ENCODE data around the gene LAMA3. TPM values are rescaled to one million over a fixed set of nuclear protein-coding genes. Genes with fewer than 3 reads are reported as not detected.

LAMA3 gene
- total RNA-seq, 1 donor, result 8.3 TPM

- TF ChIP-seq, protein P1, sequence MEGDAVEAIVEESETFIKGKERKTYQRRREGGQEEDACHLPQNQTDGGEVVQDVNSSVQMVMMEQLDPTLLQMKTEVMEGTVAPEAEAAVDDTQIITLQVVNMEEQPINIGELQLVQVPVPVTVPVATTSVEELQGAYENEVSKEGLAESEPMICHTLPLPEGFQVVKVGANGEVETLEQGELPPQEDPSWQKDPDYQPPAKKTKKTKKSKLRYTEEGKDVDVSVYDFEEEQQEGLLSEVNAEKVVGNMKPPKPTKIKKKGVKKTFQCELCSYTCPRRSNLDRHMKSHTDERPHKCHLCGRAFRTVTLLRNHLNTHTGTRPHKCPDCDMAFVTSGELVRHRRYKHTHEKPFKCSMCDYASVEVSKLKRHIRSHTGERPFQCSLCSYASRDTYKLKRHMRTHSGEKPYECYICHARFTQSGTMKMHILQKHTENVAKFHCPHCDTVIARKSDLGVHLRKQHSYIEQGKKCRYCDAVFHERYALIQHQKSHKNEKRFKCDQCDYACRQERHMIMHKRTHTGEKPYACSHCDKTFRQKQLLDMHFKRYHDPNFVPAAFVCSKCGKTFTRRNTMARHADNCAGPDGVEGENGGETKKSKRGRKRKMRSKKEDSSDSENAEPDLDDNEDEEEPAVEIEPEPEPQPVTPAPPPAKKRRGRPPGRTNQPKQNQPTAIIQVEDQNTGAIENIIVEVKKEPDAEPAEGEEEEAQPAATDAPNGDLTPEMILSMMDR (IDR thresholded peaks at IDR 0.05; ENCODE audit: extremely low read depth, low read depth, low read length), result no peak
- peak overlapping the region; percentile 8 for H3K4me3 ChIP-seq (ENCODE audit: insufficient read depth, low read length)
- H4K20me1 ChIP-seq (ENCODE audit: insufficient read depth, low read length), result no peaks in the 10 kb centered on the region
- H3K4me2 ChIP-seq (ENCODE audit: insufficient read depth, low read length), result peak overlapping the region; percentile 59
- peaks cover 7% of the 10 kb centered on the region for H3K4me1 ChIP-seq (ENCODE audit: insufficient read depth, low read length)
- DNase-seq (ENCODE audit: insufficient read length, low spot score, missing footprints), result peak; percentile 88
- H3K79me2 ChIP-seq (ENCODE audit: insufficient read depth, low read length), result no peaks in the 10 kb centered on the region
- peak overlapping the region; percentile 3 for H3K27ac ChIP-seq (ENCODE audit: low read depth, low read length)
- peak overlapping the region; percentile 47 for H2AFZ ChIP-seq (ENCODE audit: low read length)
- H3K27me3 ChIP-seq (ENCODE audit: insufficient read depth, low read length), result no peaks in the 10 kb centered on the region
- H3K9me3 ChIP-seq (ENCODE audit: low read depth, low read length), result no peaks in the 10 kb centered on the region
- no peaks in the 10 kb centered on the region for H3K36me3 ChIP-seq (ENCODE audit: insufficient read depth, low read length)
Measured at GRCh38 chr18:23994361-23994902, 305.2 kb downstream of the LAMA3 start.

DNA sequence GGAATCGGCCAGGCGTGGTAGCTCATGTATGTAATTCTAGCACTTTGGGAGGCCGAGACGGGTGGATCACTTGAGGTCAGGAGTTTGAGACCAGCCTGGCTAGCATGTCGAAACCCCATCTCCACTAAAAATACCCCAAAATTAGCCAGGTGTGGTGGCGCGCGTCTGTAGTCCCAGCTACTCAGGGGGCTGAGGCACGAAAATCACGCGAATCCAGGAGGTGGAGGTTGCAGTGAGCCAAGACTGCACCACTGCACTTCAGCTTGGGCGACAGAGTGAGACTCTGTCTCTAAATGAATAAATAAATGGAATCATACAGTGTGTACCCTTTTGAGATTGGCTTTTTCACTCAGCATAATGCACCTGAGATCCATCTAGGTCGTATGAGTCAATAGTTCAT is 305.9 kb downstream of the LAMA3 start:
- Histone ChIP-seq H4K20me1 (ENCODE audit: insufficient read depth, low read length) (no peaks in the 10 kb centered on the region), H3K27ac (ENCODE audit: low read depth, low read length) (no peak overlapping the region), H3K4me2 (ENCODE audit: insufficient read depth, low read length) (no peak overlapping the region), H3K36me3 (ENCODE audit: insufficient read depth, low read length) (no peaks in the 10 kb centered on the region), H3K79me2 (ENCODE audit: insufficient read depth, low read length) (no peaks in the 10 kb centered on the region), H3K9me3 (ENCODE audit: low read depth, low read length) (no peaks in the 10 kb centered on the region), H3K4me3 (ENCODE audit: insufficient read depth, low read length) (no peak overlapping the region), H3K4me1 (ENCODE audit: insufficient read depth, low read length) (peaks cover 7% of the 10 kb centered on the region), H2AFZ (ENCODE audit: low read length) (no peak overlapping the region), H3K27me3 (ENCODE audit: insufficient read depth, low read length) (no peaks in the 10 kb centered on the region)
- DNase-seq (ENCODE audit: insufficient read length, low spot score, missing footprints), result no peak
- TF ChIP-seq, protein P1 (IDR thresholded peaks at IDR 0.05; ENCODE audit: extremely low read depth, low read depth, low read length), result no peak

- no peak overlapping the region for H3K4me3 ChIP-seq (ENCODE audit: insufficient read depth, low read length)
- TF ChIP-seq, protein P1 (IDR thresholded peaks at IDR 0.05; ENCODE audit: extremely low read depth, low read depth, low read length), result no peak
Measured at GRCh38 chr18:23998018-23998417, 308.8 kb downstream of the LAMA3 start.

GRCh38 chr18:23998820-23999219 is 309.6 kb downstream of the LAMA3 start:
- no peak overlapping the region for H3K27ac ChIP-seq (ENCODE audit: low read depth, low read length)
- no peaks in the 10 kb centered on the region for H4K20me1 ChIP-seq (ENCODE audit: insufficient read depth, low read length)
- H3K27me3 ChIP-seq (ENCODE audit: insufficient read depth, low read length), result peaks cover 2% of the 10 kb centered on the region
- peaks cover 9% of the 10 kb centered on the region for H3K4me1 ChIP-seq (ENCODE audit: insufficient read depth, low read length)
- TF ChIP-seq, protein P1 (IDR thresholded peaks at IDR 0.05; ENCODE audit: extremely low read depth, low read depth, low read length), result no peak
- H3K36me3 ChIP-seq (ENCODE audit: insufficient read depth, low read length), result no peaks in the 10 kb centered on the region
- H3K9me3 ChIP-seq (ENCODE audit: low read depth, low read length), result no peaks in the 10 kb centered on the region
- no peak for DNase-seq (ENCODE audit: insufficient read length, low spot score, missing footprints)
- no peak overlapping the region for H3K4me2 ChIP-seq (ENCODE audit: insufficient read depth, low read length)
- no peak overlapping the region for H2AFZ ChIP-seq (ENCODE audit: low read length)
- no peaks in the 10 kb centered on the region for H3K79me2 ChIP-seq (ENCODE audit: insufficient read depth, low read length)
- H3K4me3 ChIP-seq (ENCODE audit: insufficient read depth, low read length), result no peak overlapping the region

More at GRCh38 chr18:23998018-23998417, 308.8 kb downstream of the LAMA3 start:
- peaks cover 2% of the 10 kb centered on the region for H3K27me3 ChIP-seq (ENCODE audit: insufficient read depth, low read length)
- no peak for DNase-seq (ENCODE audit: insufficient read length, low spot score, missing footprints)
- H3K27ac ChIP-seq (ENCODE audit: low read depth, low read length), result no peak overlapping the region
- no peaks in the 10 kb centered on the region for H3K79me2 ChIP-seq (ENCODE audit: insufficient read depth, low read length)
- H3K36me3 ChIP-seq (ENCODE audit: insufficient read depth, low read length), result no peaks in the 10 kb centered on the region
- peaks cover 7% of the 10 kb centered on the region for H3K4me1 ChIP-seq (ENCODE audit: insufficient read depth, low read length)
- H3K9me3 ChIP-seq (ENCODE audit: low read depth, low read length), result no peaks in the 10 kb centered on the region
- no peak overlapping the region for H3K4me2 ChIP-seq (ENCODE audit: insufficient read depth, low read length)
- H2AFZ ChIP-seq (ENCODE audit: low read length), result no peak overlapping the region
- no peaks in the 10 kb centered on the region for H4K20me1 ChIP-seq (ENCODE audit: insufficient read depth, low read length)
